Endothelial cell of hepatic sinusoid (primary cell): ENCODE measurements around the gene CDC42BPG.

ENCODE experiments used
- in situ Hi-C: cut with HindIII; loops from 2 replicates; pipeline ENCODE4 v1.10.0; 2017; ENCODE audit warnings: low sequenced_read_pairs

CDC42BPG gene

DNA sequence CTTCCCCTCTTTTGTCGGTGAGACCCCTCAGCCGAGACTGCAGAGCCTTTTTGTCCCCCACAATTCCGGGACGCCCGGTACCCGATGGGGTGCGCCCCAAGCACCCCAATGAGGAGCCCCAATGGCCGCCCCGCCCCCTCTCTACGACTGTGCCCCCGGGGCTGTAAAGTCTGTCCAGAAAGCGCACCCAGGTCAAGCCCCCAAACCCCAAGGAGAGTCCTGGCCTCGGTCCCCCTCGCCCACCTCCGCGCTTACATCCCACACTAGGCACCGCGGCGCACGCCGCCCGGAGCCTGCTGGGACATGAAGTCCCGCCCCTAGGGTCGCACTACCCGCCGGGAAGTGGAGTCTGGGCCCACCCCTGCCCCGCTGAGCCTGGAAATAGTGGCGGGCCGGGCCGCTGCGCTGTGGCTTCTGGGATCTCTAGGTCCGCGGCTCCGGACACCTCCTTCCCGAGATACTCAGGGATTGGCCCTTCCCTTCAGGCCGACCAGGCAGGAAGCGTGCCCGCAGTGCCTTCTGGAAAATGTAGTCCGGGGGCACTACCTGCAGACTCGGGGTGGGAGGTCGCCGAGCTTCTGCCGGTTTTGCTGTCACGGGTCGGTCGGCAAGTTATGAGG lies 34.1 kb downstream of the CDC42BPG start, which contains the start of gene MEN1:
Gene MEN1, minus strand, starts transcription at position 281 of the 620 bp plus-strand sequence. CDS start 442 bp downstream, outside the sequence.
- in situ Hi-C loops = no loop called here

DNA sequence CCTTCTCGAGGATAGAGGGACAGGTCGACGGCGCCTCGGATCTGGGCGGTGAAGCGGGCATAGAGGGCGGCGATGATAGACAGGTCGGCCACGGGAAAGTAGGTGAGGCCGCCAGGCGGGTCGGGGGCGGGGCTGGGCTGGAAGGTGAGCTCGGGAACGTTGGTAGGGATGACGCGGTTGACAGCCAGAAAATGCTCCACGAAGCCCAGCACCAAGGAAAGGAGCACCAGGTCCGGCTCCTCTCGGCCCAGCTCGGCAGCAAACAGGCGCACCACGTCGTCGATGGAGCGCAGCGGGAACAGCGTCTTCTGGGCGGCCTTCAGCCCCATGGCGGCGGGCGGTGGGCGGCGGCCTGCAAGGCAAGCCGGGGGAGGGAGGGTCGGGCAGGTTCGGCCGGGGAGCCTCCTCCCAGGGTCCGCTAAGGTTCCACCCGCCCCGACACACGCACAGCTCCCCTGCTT lies 34.6 kb downstream of the CDC42BPG start:
- in situ Hi-C loops = no loop called here

DNA sequence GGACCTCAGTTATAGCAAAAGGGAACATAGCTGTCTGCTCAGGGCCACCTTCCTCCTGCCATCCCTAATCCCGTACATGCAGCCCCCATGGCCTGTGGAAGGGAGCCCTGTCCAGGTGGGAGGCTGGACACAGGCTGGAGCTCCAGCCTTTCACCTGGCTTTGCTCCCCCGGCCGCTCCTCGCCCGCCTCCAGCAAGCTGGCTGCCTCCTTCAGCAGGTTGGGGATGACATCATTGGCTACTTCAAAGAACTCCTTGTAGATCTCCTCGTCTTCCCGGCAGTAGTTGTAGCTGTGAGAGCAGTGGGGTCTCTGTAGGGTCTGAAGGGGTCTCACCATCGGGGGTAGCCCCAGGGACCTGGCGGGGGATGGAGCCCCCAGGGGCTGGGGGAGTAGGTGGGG lies 39.0 kb downstream of the CDC42BPG start:
- in situ Hi-C loops = no loop called here

DNA sequence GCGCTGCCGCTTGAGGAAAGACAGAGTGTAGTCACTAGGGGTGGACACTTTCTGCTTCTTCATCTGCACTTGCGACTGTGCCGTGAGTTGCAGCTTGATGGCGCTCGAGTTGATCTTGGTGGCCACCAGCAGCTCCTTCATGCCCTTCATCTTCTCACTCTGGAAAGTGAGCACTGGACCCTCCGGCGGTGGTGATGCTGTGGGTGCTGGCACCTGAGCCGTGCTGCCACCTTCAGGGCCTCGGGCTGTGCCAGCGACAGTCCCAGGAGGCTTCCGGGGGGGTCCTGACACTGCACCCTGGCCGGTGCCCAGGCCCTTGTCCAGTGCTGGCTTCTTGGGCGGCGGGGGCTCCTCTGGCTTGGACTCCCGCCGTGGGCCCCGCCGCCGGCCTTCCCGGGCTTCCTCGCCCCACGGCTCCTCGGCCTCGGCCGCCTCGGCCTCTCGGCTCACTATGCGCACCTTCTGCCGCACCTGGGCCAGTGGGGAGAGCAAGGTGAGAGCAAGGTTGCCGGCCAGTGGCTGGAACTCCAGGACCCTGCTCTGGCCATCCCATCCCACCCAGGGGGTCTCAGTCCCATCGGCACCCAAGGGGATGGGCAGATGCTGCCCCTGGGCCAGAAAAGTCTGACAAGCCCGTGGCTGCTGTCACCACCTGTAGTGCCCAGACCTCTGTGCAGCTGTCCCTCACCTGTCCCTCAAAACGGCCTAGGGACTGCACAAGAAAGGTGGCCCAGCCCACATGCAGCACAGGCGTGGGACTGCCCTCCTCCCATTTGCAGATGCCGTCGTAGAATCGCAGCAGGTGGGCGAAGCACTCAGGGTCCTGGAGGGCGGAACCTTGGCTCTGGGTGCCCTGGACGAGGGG lies 39.9 kb downstream of the CDC42BPG start:
- in situ Hi-C loops = no loop called here

DNA sequence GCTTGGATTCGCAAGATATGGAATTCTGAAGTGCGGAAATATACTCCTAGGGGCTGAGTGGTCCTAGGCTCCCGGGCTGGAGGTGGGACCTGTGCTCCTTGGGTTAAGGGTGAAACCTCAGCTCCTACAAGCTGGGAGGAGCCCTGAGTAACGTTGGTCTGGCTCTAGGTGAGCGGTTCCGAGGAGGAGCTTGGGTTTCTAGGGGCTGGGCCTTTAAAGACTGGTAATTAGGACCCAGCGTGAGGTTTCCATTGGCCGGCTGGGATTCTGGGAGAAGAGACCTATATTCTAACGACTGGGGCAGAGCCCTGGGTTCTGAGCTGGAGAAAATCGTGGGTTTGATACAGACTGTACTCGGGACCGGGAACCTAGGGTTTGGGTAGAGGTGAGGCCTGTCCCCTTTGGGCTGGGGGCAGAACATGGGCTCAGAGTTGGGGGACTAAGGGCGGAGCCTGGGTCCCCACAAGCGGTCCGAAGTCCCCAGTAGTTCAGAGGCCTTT lies 40.6 kb downstream of the CDC42BPG start:
- in situ Hi-C loops = no loop called here

DNA sequence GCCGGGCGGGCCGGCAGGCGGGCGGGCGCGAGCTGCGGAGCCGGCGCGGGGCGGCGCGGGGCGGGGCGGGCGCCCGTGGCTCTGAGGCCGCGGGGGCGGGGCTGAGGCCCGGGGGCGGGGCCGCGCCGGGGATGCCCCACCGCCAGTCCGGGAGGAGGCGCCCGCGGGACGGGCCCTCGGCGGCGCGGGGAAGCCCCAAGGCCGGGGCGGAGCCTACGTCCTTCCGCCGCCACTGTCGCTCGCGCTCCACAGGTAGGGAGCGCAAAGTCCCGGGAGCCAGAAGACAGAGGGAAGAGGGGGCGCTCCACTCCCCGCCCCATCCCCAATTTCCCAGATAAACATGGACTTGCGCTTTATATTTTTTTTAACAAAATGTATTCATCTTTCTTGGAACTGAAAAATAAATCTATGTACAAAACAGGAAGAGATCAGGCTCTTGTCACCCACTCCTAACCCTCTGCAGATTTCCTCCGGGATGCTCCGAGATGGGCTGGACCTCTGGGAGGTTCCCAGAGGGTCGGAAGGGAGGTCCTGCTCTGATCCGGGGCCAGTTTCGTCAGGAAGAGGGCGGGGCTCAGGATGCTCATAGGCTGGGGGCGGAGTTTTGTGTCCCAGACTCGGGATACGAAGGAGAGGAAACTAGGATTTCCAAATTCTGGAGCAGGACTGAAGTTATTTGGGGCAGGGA lies 41.2 kb downstream of the CDC42BPG start, which contains the start of gene MAP4K2:
Gene MAP4K2, minus strand, starts transcription at position 57 of the 688 bp plus-strand sequence. CDS start 65 bp downstream, outside the sequence.
- in situ Hi-C loops = no loop called here

DNA sequence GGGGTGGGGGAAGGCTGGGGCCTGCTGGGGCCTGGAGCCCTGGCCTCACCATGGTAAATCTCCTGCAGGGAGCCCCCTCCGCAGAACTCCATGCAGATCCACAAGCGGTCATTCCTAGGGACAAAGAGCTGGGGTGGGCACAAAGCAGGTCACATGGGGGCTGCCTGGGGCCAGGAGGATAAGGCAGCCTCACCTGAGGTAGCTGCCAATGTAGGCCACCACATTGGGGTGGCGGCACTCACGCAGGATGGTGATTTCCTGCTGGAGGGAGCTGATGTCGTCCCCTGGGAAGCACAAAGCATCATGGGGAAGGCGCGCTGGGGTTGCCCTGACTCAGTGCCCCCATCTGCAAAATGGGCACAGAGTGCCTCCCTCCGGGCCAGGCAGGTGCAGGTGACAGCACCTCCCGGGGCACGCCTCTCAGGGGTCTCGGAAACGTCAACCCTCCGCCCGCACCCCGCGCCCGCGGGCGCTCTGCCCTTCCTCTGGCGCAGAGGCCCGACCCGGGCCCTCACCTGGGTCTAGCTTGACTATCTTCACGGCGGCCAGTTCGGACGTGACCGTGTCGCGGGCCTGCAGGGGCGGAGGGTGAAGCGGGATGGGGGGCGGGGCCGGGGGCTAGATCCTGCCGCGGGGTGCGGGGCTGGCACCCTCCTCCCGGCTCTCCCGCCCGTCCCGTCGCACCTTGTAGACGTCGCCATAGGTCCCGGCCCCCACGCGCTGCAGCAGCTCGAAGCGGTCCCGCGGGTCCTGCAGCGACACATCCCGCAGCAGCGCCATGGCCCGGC lies 41.9 kb downstream of the CDC42BPG start:
- in situ Hi-C loops = no loop called here

DNA sequence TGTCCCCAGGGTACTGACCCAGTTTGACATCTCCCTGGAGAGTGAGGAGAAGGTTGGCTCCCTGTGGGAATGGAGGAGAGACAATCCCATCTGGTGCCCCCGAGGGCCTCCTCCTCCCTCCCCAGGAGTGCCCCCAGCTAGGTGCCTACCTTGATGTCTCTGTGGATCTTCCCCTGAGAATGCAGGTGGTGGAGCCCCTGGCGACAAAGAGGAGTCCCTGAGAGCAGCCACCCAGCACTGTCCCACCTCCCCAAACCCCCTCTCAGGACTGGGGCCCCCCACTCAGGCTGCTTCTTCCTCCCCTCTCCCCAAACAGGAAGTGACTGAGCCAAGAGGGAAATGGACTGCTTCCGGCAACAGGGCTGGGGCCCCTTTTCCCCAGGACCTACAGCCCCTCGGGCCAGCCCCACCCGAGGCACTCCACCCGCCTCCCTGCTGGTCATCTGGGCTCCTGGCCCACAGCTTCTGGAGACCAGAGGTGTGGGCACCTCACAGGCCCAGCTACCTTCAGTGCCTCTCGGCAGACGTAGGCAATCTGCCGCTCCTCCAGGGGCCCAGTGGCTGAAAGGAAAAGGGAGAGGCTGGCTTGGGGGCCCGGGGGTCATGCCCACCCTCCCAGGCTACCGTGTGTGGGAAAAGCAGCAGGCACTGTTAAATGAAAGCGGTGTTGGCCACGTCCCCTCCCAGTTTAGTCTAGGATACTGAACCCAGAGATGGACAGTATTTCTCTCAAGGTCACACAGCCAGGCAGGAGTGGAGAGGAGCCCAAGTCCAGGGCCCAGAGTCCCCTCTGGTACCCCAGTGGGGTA lies 42.7 kb downstream of the CDC42BPG start:
- in situ Hi-C loops = no loop called here

DNA sequence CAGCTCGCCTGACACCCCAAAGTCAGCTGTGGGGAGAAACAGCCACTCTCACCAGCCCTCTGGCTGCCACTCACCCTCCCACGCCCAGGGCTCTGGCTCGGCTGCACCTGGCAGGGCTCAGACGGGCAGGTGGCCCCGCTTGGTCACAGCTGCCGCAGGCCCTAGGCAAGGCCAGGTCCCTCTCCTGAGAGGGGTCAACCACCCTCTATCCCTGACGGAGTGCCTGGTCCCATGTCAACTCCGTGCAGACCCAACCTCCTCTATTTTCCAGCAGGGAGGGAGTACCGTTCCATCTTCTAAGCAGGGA lies 43.3 kb downstream of the CDC42BPG start:
- in situ Hi-C loops = no loop called here

DNA sequence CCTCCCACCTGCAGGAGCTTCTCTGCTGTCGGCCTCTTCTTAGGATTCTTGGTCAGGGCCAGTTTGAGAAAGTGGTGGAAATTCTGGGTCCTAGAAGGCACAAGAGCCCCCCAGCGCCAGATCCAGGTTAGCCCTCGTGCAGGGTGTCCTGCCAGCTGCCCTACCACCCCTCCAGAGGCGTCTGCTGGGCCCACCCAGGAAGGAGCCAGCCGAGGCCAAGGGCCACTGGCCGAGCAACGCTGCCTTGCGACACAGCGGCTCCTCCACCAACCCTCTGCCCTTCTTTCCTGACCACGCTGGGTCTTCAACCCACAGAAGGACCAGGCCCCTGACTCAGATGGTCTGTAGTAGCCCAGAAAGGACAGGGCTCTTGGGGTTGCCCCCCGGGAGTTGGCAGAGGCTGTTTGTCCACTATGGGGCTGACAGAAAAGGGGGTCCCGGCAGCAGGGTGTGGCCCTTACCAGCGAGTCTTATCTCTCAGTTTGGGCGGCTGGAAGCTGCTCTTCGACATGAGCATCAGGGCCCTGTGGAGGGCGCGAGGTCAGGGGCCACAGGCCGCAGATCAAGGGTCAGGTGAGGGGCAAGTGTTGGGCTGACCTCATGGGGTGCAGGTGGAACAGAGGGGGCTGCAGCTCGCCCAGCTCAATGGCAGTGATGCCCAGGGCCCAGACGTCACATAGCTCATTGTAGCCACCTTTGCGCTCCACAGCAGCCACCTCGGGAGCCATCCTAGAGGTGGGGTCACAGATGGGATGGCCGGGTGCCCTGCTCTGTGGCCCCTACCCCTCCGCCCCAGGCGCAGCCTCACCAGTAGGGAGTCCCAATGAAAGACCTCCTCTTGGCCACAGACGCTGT lies 43.9 kb downstream of the CDC42BPG start:
- in situ Hi-C loops = no loop called here

DNA sequence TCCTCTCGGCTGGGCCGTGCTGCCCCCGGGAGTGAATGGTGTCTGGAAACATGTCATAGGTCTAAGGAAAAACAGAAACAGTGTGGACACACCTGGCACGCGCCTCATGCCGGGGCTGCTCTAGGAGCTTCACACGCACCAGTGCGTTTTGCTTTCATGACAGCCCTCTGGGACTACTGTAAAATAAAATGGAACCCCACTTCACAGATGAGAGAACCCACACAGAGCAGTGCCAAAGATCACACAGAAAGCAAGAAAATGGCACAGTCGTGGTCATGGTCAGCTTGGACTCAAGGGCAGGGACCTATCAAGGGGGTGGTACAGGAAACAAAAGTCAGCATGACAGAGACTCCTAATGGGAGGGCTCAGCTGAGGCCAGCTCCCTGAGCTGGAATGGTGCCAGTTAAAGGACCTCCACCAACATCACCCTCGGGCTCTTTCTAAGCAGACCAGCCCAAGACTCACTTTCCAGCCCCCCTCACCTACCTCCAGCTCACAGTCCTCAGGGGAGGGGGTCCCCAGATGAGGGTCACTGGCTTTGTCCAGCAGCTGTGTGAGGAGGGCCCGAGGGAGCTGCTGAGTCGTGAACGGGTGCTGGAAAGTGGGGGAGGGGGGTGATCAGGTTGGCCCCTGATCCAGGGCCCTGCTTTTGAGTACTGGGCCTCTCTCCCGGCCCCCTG lies 44.7 kb downstream of the CDC42BPG start:
- in situ Hi-C loops = no loop called here

DNA sequence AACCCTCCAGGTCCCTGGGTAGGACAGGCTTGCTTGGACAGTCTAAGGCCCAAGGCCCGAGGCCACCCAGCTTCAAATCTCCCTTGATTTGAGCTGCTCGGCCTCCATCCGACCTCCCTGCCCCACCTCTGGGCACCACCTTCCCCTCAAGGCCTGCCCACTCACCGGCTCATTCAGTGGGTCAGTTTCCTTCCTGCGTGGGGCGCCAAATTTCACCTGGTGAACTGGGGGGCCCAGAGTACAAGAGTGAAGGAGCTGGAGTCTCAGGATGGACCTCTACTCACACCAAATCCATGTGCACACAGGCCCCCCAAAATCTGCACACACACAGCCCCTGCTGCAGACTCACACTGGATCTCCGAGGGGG lies 45.2 kb downstream of the CDC42BPG start:
- in situ Hi-C loops = no loop called here

DNA sequence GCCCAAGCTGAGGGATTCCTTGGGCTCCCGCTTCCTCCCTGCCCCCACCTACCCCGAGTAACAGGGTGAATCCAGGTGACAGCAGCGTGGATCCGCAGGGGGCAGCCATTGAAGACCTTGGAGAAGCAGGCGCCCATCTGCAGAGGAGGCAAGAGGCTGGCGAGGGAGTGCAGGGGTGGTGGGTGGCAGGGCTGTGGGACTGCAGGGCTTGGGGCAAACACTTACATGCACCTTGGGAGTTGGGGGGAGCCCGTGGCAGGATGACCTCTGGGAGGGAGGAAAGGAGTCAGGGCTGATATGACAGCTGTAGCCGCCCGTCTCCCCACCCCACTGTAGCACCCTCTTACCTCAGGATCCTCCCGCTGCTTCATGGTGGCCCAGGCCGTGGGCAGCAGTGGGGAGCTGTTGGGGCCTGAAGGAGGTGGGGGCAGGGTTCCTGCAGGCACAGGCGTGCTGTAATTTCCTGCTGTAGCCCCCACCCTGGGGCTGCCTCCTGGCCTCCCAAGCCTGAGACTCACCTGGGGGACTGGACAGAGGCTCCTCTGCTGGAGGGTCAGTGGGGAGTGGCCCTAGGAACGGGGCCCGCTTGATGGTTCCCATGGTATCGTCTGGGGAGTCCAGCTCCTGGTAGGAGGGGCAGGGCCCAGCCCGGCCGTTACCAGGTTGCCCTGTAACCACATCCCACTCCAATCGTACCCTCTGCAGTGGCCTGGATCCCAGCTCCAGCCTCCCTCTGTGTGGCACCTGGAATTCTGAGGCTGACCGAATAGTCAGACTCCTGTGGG lies 47.5 kb downstream of the CDC42BPG start:
- in situ Hi-C loops = no loop called here

DNA sequence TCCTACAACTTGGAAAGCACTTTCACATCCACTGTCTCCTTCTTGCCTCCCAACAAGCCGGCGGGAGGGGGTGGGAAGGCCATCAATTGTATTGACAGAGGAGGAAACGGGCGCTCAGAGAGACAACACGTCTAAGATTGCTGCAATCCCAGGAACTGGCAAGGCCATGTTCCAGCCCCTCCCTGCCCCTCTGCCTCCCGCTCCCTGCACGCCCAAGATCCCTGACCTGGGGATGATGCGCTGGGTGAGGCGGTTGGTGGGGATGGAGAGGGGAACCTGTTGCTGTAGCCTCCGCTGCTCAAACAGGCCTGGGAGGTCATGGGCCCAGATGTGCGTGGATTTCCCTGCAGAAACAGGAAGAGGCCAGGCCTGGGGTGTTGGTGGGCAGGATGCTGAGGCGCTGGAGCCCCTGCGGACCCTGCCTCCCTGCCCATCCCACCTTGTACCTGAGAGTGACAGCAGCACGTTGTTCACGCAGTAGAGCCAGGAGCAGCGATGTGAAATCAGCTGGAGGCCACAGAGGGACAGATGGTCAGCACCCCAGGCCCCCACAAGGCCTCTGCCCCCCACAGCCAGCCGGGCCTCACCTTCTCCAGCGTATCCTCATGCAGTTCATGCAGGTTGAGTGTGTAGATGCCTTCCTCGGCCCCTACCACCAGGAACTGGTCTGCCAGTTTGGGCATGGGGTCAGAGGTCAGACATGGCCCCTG lies 48.3 kb downstream of the CDC42BPG start:
- in situ Hi-C loops = no loop called here

DNA sequence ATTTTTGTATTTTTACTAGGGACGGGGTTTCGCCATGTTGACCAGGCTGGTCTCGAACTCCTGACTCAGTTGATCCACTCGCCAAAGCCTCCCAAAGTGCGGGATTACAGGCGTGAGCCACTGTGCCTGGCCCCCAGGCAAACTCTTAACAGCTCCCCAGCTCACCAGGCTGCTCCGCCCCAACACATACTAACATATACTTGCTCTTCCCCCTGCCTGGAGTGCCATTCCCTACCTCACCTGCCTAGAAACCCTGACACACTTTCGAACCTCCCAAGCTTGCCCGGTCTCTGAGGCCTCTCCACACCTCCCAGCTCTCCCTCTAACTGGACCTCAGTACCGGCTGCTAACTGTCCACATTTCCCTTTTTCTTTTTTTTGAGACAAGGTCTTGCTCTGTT lies 49.9 kb downstream of the CDC42BPG start:
- in situ Hi-C loops = loop anchor here (5.0 kb wide), 2 partner anchors 98 to 138 kb away; no protein-coding TSS in a partner anchor

DNA sequence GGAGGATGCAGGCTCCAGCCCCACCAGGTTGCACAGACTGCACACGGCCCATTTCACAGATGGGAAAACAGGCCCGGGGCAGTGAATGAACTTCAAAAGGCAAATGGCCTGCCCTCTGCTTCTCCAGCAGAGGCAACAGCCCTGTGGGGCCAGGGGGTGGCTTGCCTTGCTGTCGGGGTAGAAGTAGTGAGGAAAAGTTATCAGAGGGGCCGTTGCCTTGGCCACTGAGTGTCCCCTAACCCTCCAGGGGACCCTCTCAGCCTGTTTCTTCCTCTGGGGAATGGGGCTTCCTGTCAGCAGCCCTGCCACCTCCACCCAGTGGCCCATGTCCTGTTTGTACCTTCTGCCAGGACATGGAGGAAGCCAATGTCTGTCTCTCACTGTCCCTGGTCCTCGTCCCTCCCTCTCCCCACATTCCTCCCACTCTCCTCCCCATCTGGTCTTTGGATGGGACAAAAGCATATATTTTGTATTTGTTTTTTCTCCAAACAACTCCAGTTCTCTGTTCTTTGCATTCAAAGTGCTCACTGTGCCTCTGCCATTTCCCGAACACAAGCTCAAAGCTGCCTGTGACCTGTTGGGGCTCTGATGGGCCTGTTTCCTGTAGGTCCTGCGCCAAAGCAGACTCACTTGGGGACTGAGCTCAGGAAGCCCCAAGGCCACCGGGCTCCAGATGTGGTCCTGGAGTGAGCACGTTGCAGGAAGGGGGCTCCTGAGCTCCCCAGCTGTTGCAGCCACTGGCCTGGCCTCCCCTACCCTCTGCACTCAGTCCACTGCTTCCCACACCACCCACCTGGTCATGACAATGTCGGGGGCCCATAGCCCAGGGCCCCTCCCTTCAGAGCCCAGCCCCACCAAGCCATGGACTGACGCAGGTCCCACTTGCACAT lies 50.9 kb downstream of the CDC42BPG start:
- in situ Hi-C loops = loop anchor here (5.0 kb wide), 2 partner anchors 99 to 139 kb away; no protein-coding TSS in a partner anchor
